DMS79 treated with DMSO at 0.1 percent for 48 hours (cell line): ENCODE data around the gene DARS1.
"Not testable (repeated sequence)": the region's sequence is repeated elsewhere in the genome, so short reads cannot be mapped to it uniquely, and the experiment has no call there.

Source experiments
- DNase-seq: peaks from one replicate; lab custom pipeline; 2025; lab: John Stamatoyannopoulos, UW

The DARS1 gene

DNA sequence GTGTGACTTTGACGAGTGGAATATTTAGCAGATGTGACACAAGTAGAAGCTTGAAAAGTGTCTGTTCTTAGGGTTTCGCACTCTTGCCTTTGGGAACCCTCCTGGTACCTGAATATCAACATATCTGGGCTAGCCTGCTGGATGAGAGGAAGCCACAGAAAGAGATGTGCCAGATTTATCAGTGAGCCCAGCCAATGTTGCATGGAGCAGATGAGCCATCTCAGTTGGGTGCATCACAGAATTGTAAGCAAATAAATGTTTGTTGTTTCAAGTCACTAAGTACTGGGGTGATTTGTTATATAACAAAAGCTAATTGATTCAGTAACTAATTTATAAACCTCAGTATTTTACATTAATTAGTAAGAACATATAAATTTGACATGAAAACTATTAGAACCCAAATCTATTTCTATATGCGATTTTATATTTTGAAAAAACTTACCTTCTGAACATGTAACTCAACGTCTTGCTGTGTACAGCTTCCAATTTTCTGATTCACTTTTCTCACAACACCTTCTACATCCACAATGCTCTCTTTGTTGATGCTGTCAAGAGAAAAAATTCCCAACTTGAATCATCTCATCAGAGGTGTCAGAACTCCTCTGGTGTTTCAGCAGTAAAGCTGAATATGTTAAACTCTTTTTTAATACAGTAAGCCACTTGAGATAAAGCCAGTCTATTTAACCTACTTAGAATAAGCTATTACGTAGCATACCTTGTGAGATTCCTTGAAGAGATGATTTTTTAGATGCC, 42.3 kb downstream of the DARS1 start:
- DNase-seq, result no peak

DNA sequence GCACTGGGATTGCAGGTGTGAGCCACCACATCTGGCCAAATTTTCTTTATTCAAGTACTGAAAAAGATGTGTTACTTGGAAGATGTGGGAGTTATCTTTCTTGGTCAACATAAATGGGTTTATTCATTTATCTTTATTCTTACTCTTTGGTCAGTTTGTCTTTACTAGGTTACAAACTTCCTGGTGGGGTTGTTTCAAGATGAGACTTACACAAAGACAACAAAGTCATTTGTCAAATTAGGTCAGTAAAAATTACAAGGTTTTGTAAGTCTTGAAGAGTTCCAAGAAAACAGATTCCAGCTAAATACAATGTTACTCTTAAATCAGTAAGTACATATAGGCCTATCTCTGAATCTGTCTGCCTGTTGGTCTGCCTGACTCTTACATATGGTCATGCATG, 48.9 kb downstream of the DARS1 start:
- DNase-seq, result no peak

DNA sequence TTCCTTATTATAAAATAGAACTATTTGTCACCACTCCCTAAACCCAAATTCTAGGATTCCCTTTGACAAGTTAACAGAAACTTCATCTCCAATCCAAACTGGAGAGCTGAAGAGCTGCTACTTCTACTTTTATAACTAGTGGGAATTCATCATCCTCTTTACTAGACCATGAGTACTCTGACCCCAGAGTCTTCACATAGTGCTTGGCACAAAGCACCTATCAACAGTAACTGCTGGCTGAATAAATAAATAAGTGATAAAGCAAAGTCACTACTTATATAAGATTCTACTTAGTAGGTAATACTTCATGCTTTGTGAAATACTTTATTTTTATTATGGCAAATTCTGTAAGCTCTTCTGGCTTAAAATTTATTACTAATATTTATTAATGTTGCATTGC, 49.5 kb downstream of the DARS1 start:
- DNase-seq, result no peak

DNA sequence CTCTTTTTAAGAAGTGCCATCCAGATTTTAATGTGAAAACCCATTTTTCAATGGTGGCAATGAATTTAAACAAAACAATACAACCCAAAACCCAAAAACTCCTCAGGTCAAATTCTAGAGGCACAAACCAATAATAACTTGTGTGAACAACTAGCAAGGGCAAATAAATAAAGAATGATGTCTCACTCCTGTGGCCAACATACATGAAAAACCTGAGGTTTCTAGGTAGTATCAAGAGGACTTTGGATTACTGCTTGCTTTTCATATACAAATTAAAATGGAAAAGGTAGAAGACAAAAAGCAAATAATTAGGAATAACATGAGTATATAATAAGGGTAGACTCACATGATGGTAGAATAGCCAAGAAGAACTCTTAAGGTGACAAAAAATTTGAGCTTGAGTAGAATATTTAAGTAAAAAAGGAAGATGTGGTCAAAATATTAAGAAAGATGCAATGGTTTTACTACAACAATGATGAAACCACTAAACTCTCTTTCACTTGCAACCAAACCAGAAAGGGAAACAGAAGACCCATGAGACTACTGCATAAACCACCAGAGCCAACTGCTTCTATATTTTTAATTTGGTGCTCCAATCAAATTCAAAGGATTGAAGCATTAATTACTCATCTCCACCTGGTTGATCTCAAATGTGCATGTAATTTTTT, 53.5 kb downstream of the DARS1 start:
- no peak for DNase-seq

DNA sequence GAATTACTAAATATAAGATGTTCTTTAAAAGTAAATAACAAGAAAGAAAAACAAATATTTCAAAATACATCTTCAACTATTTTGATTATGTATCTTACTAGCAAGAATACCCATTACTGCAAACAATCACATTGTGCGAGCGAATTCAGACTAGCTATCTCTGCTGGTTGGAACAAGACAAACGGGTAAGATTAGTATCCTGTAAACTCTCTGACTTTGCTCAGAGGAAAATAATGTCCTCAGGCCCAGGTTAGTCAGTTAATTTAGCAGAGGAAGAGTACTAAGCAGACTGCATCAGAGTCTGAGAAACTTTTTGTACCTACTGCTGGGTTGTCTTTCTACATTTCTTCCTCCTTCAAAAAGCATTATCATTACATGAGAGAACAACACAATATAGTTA, 58.8 kb downstream of the DARS1 start:
- DNase-seq, result no peak

DNA sequence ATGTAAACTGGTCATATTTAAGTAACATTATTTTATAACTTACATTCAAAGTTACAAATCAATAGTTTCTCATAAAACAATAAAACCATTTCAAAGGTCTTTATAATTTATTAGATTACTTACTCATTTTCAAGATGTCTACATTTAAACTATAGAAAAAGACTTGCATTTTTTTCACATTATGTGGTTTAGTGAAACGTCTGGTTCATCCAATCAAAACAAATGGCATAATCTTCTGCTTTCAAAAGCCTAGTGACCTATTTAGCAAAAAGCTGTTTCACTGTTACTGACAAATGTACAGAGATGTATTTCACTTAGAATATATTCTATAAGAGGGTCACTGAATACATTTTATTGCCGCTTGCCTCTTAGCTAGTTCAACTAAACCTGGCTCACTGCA, 59.9 kb downstream of the DARS1 start:
- DNase-seq, result no peak

DNA sequence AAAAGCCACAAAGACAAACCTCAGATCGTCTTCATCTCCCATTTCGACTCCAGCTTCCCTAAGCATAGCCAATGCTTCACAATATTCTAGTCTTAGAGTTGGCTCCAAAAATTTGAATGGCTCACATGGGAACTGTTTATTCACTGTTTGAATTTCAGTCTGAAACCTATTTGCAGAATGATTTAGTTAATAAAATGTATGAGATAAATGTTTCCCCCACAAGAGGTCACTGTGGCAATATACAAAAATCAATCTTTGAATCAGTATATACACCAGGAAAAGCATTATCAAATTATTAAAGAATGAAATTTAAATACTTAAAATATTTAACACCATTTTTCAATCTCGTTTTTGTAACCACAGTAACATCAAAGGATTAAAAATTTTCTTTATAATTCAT, 69.2 kb downstream of the DARS1 start:
- DNase-seq, result peak; percentile 62

DNA sequence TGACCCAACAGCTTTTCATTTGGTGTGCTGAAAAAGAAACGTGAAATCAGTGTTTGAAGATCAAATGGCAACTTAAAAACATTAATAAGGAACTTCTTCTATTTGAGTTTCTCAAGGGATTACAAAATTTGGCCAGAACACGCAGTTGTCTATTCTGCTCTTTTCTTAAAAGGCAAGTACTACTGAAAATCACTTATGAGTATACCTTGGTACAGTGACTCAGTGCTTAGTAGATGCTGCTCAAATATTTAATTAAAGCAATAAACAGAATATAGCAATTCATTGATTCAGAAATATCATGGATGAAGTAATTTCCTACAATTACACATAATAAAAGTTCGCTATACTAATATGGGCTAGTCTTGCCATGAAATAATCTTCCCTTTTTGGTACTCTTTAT, 70.9 kb downstream of the DARS1 start:
- no peak for DNase-seq

DNA sequence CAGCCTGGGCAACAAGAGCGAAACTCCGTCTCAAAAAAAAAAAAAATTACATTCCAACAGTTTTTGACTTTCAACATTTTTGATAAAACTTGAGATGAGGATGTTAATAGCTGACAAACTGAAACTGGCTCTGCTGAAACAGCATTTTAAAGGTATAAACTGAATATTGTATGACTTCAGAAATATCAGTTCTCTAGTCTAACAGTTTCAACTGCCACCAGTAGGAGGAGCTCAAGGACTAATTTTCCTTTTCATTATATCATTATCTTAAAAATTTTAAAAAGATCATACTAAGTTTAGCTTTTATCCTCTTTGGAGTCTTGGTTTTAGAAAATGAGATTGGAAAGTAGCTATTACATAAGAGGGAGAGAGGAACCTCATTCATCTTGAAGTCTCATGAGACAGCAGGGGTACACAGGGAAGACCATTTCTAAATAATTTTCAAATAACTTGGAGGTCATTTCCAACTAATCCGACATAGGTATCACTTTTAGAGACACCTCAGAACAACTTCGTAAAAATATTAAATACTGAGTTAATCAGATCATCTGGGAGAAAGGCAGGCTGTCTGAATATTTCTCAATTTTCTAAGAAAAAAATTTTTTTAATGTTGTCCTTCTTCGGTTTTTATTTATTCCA, 71.6 kb downstream of the DARS1 start:
- DNase-seq, result peak; percentile 72

DNA sequence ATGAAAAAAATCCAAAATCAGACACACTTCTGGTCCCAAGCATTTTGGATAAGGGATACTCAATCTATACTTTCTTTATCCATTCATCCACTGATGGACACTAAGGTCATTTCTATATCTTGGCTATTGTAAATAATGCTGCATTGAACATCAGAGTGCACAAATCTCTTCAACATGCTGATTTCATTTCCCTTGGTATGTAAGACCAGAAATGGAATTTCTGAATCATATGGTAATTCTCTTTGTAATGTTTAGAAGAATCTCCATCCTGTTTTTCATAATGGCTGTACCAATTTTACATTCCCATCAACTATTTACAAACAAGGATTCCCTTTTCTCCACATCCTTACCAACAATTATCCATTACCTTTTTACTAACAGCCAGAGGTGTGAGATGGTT, 75.5 kb downstream of the DARS1 start:
- no peak for DNase-seq

DNA sequence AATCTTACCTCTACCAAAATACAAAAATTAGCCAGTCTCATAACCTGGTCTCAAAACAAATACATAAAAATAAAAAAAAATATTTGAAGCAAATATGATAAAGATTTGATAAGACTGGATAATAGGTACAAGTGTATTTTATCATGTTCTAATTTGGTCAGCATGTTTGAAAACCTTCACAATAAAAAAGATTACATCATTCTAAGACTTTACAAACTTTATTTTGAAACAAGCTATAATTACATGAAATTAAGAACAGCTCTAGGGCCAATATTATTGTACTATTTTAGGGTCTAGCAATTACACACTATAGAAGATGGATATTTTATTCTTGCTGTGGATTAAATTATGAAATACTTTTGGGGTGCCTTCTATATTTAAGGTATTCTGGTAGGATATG, 79.7 kb downstream of the DARS1 start:
- no peak for DNase-seq

DNA sequence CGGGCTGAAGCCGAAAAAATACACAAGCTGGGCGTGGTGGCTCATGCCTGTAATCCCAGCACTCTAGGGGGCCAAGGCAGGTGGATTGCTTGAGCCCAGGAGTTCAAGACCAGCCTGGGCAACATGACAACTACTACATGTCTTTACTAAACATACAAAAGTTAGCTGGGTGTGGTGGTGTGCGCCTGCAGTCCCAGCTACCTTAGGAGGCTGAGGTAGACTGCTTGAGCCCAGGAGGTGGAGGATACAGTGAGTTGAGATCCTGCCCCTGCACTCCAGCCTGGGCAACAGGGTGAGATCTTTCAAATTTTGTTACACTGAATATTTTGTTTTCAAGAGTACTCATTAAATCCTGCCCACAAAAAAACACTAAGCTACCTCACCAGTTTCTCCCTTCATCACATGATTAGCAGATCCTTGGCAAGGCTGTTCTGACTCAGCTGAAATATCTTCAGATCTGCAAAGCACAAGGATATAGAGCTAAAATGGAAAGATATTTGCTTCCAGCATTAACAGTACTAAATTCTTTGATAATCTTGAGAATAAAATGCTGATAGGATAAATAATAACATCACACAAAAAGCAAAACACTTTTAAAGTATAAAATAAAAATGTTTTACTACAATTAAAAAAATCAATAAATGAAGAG, 81.0 kb downstream of the DARS1 start:
- DNase-seq, result no peak

DNA sequence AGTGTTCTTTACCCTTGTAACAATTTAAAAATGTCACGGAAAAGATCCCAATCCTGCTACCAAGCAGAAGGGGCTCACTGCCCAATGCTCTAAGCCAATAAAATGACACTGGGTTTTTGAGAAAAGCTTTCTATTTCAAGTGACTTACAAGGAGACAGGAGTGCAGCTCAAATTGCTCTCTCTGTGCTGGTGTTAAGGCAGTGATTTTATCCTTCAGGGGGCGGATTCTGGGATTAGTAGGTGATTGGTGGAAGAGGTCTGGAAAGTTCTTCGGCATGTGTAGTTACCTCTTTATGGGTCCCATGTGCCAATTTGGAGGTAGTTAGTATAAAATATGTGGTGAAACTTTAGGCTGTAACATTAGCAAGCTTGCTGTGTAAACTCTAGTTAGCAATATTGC, 81.8 kb downstream of the DARS1 start:
- no peak for DNase-seq

DNA sequence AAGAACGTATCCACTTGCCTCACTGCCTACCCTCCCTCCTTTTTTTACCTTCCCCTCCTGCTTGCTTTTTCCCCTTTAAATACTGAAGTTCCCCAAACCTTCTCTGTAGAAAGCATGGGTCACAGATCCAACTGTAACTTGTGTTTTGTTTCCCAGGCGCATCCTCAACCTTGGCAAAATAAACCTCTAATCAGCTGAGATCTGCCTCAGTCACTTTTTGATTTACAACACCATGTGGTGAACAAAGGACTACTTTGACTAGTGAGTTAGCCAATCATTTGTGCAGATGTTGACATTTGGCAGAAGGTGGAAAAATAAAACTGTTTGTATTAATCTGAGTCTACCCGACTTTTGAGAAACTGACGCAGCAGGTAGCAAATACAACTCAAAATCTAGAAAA, 85.9 kb downstream of the DARS1 start:
- DNase-seq, result no peak

DNA sequence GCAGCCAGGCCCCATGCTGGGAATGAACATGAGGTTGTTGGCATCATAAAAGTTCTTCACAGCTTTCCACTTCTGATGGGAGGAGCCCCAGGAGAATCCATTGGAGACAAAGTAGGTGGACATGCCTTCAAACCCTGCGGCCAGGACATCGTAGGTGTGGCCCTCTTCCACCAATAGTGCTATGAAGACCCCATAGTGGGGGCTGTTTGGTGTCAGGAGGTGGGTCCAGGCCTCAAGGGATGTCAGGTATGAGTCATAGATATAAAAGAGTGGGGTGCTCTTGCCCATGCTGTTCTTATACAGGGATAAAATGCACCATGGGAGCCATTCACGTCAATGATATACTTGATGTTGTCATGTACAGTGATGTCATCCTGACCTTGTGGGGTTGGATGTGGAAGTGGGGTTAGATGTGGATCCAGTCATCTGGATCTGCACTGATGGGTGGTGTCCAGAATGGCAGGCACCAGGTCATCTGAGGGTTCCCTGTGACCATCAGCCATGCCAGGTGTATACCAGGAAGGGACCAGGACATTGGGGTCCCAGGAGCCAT, 87.1 kb downstream of the DARS1 start:
- DNase-seq, result no peak

DNA sequence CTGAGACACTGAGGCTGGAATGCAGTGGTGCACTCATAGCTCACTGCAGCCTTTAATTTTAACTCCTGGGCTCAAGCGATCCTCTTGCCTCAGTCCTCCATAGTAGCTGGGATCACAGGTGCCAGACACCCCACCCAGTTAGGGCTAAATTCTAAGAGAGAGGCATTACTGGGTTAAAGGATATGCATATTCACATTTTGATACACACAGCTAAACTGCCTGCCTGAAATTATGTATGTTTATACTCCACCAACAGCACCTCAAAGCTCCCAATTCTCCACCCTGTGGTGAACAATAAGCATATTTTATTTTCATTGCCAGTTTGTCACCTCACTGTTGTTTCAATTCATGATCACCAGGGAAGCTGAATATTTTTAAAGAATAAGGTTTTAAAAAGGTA, 90.5 kb downstream of the DARS1 start:
- DNase-seq, result no peak

DNA sequence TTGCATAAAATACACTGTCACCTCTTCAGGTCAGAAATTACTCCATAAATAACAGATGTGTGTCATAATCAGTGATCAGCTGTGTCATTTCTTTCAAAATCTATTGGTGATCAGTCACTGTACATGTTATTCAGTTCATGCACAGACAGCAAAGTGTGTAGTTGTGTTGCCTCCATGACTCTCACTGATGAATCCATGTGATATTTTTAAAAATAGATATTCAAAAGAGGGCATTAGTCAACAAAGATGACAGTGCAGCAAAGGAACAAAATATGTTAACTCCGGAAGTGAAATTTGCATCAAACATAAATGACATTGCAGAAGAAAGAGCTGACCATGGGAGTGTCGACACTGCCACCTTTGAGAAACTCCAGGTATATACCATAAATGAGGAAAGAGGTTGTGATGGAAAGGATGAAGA, 92.0 kb downstream of the DARS1 start:
- DNase-seq, result no peak

DNA sequence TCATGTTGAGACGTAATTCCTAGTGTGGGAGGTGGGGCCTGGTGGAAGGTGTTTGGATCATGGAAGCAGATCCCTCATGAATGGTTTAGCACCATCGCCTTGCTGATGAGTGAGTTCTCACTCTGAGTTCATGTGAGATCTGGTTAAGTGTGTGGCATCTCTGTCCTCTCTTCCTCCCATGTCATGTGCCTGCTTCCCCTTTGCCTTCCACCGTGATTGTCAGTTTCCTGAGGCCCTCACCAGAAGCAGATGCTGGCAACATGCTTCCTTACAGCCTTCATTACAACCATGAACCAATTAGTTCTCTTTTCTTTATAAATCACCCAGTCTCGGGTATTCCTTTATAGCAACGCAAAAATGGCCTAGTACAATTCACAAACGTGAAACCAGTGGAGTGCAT, 94.6 kb downstream of the DARS1 start:
- no peak for DNase-seq

DNA sequence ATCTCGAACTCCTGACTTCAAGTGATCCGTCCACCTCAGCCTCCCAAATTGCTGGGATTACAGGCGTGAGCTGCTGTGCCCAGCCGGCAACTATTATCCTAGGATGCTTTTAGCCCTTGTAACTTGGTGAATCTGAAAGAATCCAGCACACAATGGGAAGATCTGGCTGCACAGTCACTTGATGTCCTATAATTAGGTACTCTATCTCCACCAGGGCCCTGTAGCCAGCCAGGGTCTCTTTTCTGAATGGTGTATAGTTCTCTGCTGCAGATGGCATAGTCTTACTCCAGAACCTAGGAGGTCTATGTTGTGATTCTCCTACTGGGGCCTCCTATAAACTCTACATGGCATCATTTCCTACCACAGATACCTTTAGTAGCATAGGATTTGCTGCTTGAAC, 95.3 kb downstream of the DARS1 start:
- DNase-seq, result no peak

DNA sequence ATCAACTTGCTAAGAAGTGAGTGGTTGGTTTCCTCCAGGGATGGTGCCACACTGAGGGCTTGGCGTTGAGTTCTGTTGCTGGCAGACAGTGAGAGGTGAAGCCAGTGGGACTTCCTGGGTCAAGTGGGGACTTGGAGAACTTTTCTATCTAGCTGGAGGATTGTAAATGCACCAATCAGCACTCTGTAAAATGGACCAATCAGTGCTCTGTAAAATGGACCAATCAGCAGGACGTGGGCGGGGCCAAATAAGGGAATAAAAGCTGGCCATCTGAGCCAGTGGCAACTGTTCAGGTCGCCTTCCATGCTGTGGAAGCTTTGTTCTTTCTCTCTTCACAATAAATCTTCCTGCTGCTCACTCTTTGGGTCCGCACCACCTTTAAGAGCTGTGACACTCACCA, 96.8 kb downstream of the DARS1 start:
- not testable (repeated sequence) for DNase-seq

DNA sequence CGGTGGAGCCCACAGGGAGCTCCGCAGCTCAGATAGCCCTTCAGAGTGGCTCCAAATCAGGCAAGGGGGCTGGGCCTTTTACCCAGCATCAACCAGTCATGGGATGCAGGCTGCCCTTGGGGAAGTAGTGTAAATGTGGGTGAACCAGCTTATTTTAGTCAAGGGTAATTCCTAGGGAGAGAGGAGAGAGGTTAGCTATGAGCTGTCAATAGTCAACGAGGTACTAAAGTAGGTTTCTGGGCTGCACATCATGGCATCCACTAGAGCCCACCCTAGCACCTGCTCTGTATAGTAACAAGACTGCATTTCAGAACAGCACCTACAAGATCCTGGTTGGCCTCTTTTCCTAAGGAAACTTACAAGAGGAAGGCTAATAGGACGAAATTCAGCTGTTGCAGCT, 99.7 kb downstream of the DARS1 start:
- no peak for DNase-seq

DNA sequence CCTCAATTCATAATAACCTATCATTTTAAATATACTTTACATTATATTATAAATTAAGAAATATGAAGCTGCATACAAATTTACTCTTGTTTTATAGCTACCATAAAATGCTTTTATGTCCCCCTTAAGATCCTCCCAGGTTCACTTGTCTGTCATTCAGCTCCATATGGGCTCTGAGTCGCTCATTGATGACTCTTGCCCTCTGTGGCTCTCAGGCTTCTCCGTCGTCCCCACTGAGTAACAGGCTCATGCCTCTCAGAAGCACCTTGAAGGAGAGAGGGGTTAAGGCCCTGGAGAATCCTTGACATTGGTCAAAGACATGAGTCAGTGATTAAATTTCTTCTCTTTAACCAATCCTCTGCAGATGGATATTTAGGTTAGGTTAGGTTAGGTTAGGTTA, 103.0 kb downstream of the DARS1 start:
- DNase-seq, result no peak

DNA sequence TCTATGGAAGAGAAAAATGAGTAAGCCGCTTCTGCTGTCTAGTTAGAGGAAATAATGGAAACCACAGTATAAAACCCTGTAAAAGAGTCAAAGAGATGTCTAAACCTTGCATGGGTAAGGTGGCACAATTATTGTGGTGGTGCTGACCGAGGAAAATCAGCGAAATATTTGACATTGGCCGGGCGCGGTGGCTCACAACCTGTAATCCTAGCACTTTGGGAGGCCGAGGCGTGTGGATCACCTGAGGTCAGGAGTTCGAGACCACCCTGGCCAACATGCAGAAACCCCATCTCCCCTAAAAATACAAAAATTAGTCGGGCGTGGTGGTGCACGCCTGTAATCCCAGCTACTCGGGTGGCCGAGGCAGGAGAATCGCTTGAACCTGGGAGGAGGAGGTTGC, 108.7 kb downstream of the DARS1 start:
- DNase-seq, result not testable (repeated sequence)
